Measurements from ENCODE around the gene SMIM1. TPM values are rescaled to one million over a fixed set of nuclear protein-coding genes. Genes with fewer than 3 reads are reported as not detected.
"Not testable (repeated sequence)": the region's sequence is repeated elsewhere in the genome, so short reads cannot be mapped to it uniquely, and the experiment has no call there.

The SMIM1 gene
- 1.0 and 1.2 TPM in 2 replicates for total RNA-seq

DNA sequence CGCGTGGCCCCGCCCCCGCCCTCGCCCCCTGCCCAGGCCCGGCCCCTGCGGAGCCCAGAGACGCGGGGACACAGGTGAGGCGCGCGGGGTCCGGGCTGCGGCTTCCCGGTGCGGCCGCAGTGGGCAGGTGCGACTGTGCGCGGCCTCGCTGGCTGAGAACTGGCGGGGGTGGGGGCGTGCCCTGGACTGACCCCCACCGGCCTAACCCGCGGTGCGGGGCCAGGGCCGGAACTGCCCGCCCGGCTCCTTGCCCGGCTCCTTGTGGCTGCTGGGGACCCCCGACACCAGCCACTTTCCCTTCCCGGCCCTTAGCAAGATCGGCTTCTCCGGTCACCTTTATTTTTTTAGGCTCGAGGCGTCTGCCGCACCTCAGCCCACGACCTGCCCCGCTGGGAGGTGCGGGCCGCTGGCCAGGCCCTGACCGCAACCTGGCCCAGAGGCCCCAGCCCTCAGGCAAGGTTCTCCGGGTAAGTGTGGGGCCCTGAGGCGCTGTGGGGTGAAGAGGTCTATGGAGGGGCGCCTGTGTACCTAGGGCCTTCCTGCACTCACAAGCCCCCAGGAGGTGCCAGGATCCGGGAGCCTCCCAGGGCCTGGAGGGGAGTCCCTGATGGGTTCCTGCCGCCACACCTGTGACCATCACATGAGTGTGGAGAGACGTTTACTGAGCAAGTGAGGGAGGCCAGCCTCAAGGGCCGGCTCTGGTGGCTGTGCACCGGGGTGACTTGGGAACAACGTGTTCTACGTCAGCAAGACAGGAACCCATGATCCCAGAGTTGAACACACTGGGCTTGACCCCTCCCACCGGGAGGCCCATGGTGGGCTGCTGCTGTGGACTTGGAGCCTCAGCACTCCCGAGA lies at the start of gene SMIM1:
Gene SMIM1 (plus strand): TSS at position 35 of the 857 bp plus-strand sequence. CDS start 2,625 bp downstream, outside the sequence.
- intact Hi-C loops (cut with micrococcal nuclease), result loop anchor here (1.0 to 10.0 kb wide), 7 partner anchors 23 to 1571 kb away; partner anchors contain the start of genes C1orf174, CEP104, DFFB and LRRC47
- H3K9me3 Mint-ChIP-seq, result no peaks in the 10 kb centered on the region
- DNase-seq (ENCODE audit: low spot score), result no peak
- H3K27me3 Mint-ChIP-seq (ENCODE audit: insufficient read depth), result peaks cover 5% of the 10 kb centered on the region
- H3K27ac Mint-ChIP-seq, result peak within 1 kb of the TSS; percentile 52
- H3K4me1 Mint-ChIP-seq (ENCODE audit: low read depth), result peaks cover 8% of the 10 kb centered on the region
- peak within 1 kb of the TSS; percentile 75 for H3K4me3 Mint-ChIP-seq
- no peaks in the 10 kb centered on the region for H3K36me3 Mint-ChIP-seq (ENCODE audit: low read depth)

- Mint-ChIP-seq H3K9me3 (no peaks in the 10 kb centered on the region), H3K27ac (no peak overlapping the region), H3K27me3 (ENCODE audit: insufficient read depth) (no peaks in the 10 kb centered on the region), H3K4me3 (no peak overlapping the region), H3K36me3 (ENCODE audit: low read depth) (no peaks in the 10 kb centered on the region), H3K4me1 (ENCODE audit: low read depth) (no peaks in the 10 kb centered on the region)
- no peak for DNase-seq (ENCODE audit: low spot score)
- intact Hi-C loops (cut with micrococcal nuclease), result no loop called here
Measured at GRCh38 chr1:3722846-3723245, 49.7 kb upstream of the SMIM1 start.

GRCh38 chr1:3724416-3725030 lies 48.0 kb upstream of the SMIM1 start:
- not testable (repeated sequence) for H3K27me3 Mint-ChIP-seq (ENCODE audit: insufficient read depth); H3K36me3 Mint-ChIP-seq (ENCODE audit: low read depth); H3K9me3 Mint-ChIP-seq; H3K4me1 Mint-ChIP-seq (ENCODE audit: low read depth); H3K4me3 Mint-ChIP-seq; H3K27ac Mint-ChIP-seq
- intact Hi-C loops (cut with micrococcal nuclease), result loop anchor here (1.0 kb wide), 2 partner anchors 159 to 233 kb away; no protein-coding TSS in a partner anchor
- peak; percentile 43 for DNase-seq (ENCODE audit: low spot score)

GRCh38 chr1:3725366-3725765 lies 47.2 kb upstream of the SMIM1 start:
- Mint-ChIP-seq H3K9me3 (no peaks in the 10 kb centered on the region), H3K27ac (no peak overlapping the region), H3K4me3 (no peak overlapping the region), H3K27me3 (ENCODE audit: insufficient read depth) (no peaks in the 10 kb centered on the region), H3K4me1 (ENCODE audit: low read depth) (no peaks in the 10 kb centered on the region), H3K36me3 (ENCODE audit: low read depth) (no peaks in the 10 kb centered on the region)
- DNase-seq (ENCODE audit: low spot score), result no peak
- intact Hi-C loops (cut with micrococcal nuclease), result no loop called here

- Mint-ChIP-seq H3K36me3 (ENCODE audit: low read depth) (no peaks in the 10 kb centered on the region), H3K27ac (no peak overlapping the region), H3K4me3 (no peak overlapping the region), H3K9me3 (no peaks in the 10 kb centered on the region), H3K27me3 (ENCODE audit: insufficient read depth) (no peaks in the 10 kb centered on the region), H3K4me1 (ENCODE audit: low read depth) (no peaks in the 10 kb centered on the region)
- intact Hi-C loops (cut with micrococcal nuclease), result no loop called here
- DNase-seq (ENCODE audit: low spot score), result no peak
Measured at GRCh38 chr1:3727042-3727824, 45.3 kb upstream of the SMIM1 start.

DNA sequence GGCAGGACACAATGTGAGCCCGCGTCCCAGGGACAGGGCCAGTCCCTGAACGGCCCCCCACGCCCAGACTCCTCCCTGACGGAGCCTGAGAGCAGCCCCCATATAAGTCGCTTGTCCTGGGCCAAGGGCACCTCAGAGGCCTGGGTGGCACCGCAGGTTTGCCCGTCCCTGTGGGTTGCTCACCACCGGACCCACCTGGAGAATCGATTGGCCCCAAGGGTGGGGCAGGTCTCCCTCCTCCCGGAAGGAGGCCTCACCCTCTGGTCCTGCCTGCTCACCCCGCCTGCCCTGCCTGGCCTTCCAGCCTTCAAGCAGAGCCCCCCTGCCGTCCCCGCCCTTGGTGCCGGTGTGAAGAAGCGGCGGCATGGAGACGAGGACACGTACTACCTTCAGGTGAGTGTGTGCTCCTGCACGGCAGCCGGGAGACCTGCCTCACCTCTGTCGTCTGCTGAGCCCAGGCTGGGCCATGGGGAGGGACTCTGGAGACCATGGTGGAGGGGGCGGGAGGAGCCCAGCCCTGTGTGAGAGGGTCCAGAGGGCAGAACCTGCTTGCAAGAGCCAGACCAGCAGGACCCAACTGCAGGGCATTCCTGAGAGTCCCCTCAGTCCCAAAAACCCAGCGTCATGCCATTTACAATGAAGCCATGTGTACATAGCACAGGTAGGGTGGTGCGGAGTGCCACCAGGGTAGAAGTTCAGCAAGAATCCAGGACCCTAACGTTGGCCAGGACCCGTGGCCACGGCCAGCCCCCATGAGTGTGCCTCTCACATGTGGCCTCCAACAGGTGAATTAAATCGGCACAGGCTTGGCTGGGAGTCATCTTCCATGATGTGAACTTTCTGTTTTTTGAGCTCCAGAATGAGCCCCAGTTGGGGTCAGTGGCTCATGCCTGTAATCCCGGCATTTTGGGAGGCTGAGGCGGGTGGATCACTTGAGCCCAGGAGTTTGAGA lies 44.4 kb upstream of the SMIM1 start:
- Mint-ChIP-seq H3K9me3 (no peaks in the 10 kb centered on the region), H3K36me3 (ENCODE audit: low read depth) (no peaks in the 10 kb centered on the region), H3K4me1 (ENCODE audit: low read depth) (no peaks in the 10 kb centered on the region), H3K4me3 (no peak overlapping the region), H3K27me3 (ENCODE audit: insufficient read depth) (no peaks in the 10 kb centered on the region), H3K27ac (no peak overlapping the region)
- intact Hi-C loops (cut with micrococcal nuclease), result no loop called here
- no peak for DNase-seq (ENCODE audit: low spot score)

DNA sequence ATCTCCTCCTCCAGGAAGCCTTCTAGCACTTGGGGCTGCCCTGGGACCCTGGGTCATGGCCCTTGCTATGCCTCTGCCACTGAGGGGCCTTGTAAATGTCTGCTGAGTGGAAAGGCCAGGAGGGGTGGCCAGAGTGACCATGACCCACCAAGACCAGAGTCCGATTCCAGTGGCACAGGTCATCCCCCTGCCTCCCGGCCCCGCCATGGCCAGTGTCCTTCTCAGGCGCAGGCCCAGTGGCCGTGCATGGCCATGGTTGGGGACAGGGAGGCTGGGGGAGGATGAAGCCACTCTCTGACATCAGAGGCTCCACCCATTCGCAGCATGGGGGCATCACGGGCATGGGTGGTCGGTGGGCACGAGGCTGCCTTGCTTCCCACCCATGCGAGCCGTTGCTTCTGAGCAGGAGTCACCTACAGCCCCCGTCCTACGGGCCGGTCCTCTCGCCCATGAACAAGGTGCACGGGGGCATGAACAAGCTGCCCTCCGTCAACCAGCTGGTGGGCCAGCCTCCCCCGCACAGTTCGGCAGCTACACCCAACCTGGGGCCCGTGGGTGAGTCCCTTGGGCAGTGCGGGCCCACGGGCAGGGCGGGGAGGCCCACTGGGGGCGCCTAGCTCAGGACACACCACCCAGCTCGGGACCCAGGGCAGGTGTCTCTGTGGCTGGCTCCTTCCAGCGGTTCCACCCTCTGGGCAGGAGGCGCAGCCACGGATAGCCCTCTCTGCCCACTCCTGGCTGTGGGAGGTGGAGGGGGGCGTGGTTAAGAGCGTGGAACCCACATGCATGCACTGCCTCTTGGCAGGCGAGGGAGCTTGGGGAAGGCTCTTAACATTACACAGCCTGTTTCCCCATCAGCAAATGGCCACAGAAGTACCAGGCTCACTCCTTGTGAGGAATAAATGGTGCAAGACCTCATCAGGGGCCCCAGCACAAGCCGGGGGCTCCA lies 42.7 kb upstream of the SMIM1 start:
- intact Hi-C loops (cut with micrococcal nuclease), result no loop called here
- H3K4me1 Mint-ChIP-seq (ENCODE audit: low read depth), result no peaks in the 10 kb centered on the region
- H3K36me3 Mint-ChIP-seq (ENCODE audit: low read depth), result no peaks in the 10 kb centered on the region
- H3K27ac Mint-ChIP-seq, result no peak overlapping the region
- H3K4me3 Mint-ChIP-seq, result no peak overlapping the region
- no peaks in the 10 kb centered on the region for H3K9me3 Mint-ChIP-seq
- H3K27me3 Mint-ChIP-seq (ENCODE audit: insufficient read depth), result no peaks in the 10 kb centered on the region
- no peak for DNase-seq (ENCODE audit: low spot score)

- no peaks in the 10 kb centered on the region for H3K9me3 Mint-ChIP-seq
- no peaks in the 10 kb centered on the region for H3K4me1 Mint-ChIP-seq (ENCODE audit: low read depth)
- H3K36me3 Mint-ChIP-seq (ENCODE audit: low read depth), result peaks cover under 1% of the 10 kb centered on the region
- H3K27me3 Mint-ChIP-seq (ENCODE audit: insufficient read depth), result no peaks in the 10 kb centered on the region
- no peak for DNase-seq (ENCODE audit: low spot score)
- intact Hi-C loops (cut with micrococcal nuclease), result no loop called here
- no peak overlapping the region for H3K27ac Mint-ChIP-seq
- H3K4me3 Mint-ChIP-seq, result no peak overlapping the region
Measured at GRCh38 chr1:3730543-3731247, 41.9 kb upstream of the SMIM1 start.

DNA sequence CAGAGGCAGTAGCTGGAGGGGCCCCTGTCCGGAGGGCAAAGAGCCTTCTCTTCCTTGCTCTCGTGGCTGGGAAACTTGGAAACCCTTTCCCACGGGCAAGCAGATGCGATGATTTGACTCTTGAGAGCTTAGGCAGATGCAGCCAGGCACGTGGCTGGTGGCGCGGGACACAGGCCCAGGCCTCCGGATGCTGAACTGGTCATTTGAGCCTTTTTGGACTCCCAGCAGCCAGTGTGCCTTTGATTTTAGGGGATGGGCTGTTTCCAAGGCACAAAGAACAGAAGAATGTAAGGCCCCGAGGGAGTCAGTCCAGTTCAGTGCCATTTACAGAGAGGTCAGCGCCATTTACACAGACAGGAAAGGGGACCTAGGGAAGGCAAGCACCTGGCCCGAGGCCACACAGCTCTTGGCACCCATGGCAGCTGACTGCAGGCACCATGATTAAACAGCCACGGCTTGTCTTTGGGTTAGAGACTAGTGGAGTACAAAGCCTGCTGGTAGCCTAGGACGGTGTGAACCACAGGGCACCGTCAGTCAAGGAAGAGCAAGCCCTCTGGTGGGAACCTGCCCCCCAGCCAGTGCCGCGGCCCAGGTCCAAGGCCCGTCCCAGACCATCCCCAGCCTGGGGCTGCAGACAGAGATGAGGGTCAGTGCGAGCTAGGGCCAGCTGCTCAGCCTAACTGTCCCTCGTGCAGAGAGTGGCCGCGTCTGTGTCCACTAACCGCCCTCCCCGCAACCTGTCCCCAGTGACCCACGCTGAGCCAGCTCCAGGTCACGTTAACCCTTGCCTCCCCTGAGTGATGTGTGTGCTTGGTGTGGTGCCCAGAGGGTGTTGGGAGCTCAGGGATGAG lies 40.7 kb upstream of the SMIM1 start:
- no peak for DNase-seq (ENCODE audit: low spot score)
- no peaks in the 10 kb centered on the region for H3K4me1 Mint-ChIP-seq (ENCODE audit: low read depth)
- intact Hi-C loops (cut with micrococcal nuclease), result no loop called here
- H3K9me3 Mint-ChIP-seq, result no peaks in the 10 kb centered on the region
- no peaks in the 10 kb centered on the region for H3K27me3 Mint-ChIP-seq (ENCODE audit: insufficient read depth)
- no peak overlapping the region for H3K4me3 Mint-ChIP-seq
- H3K27ac Mint-ChIP-seq, result no peak overlapping the region
- H3K36me3 Mint-ChIP-seq (ENCODE audit: low read depth), result peaks cover 3% of the 10 kb centered on the region

DNA sequence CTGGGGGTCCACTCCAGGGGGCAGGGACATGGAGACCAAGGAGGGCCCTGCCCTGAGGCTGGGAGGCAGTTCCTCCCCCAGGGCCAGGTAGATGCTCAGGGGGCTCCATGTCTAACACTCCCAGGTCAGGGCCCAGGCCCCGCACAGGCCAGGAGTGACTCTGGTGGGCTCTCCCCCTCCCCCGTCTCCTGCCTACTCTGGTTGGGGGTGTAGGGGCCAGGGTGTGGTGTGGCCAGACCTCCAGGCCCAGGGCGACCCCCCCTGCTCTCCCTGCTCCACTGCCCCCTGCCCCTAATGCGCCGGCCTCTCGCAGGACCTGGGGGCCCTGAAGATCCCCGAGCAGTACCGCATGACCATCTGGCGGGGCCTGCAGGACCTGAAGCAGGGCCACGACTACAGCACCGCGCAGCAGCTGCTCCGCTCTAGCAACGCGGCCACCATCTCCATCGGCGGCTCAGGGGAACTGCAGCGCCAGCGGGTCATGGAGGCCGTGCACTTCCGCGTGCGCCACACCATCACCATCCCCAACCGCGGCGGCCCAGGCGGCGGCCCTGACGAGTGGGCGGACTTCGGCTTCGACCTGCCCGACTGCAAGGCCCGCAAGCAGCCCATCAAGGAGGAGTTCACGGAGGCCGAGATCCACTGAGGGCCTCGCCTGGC lies 40.0 kb upstream of the SMIM1 start:
- H3K4me3 Mint-ChIP-seq, result no peak overlapping the region
- H3K9me3 Mint-ChIP-seq, result no peaks in the 10 kb centered on the region
- no peak overlapping the region for H3K27ac Mint-ChIP-seq
- DNase-seq (ENCODE audit: low spot score), result no peak
- H3K27me3 Mint-ChIP-seq (ENCODE audit: insufficient read depth), result no peaks in the 10 kb centered on the region
- intact Hi-C loops (cut with micrococcal nuclease), result no loop called here
- peaks cover 3% of the 10 kb centered on the region for H3K36me3 Mint-ChIP-seq (ENCODE audit: low read depth)
- H3K4me1 Mint-ChIP-seq (ENCODE audit: low read depth), result no peaks in the 10 kb centered on the region
